GM19438 (cell line): Measurements from ENCODE around the gene IL1B.

Source experiments
- ATAC-seq: cut with Tn5 transposase; IDR thresholded peaks from one replicate; pipeline ENCODE4 v1.9.1; 2021; ENCODE audit warnings: low read depth; ENCODE audit not compliant: unreplicated experiment

The IL1B gene

DNA sequence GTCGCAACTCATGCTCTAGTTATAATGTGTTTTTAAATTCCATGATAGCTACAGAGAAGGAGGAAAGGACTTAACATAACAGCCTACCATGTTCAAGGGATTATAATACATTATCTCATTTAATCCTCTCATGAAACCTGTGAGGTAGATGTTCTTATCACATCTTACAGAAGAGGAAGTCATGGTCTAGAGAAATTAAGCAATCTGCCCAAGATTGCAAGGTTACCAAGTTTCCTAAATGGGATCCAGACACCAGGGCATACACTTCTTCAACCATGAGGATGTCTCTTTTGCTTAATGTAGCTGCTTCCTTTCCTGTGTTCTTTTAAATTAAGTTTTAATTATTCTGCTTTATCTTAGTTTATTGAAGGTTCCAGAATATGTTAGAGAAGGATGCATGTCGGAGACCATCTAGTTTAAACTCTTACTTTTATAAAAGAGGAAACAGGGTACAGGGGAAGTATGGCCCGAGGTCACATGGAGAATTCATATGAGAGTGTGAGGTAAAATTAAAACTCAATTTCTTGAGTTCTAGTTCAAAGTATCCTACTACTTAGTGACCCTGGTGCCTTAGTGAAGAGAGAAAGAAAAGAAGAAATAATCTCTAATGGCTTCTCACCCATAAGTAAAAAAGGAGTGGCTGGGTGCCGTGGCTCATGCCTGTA is 48.7 kb downstream of the IL1B start:
- ATAC-seq = no peak

DNA sequence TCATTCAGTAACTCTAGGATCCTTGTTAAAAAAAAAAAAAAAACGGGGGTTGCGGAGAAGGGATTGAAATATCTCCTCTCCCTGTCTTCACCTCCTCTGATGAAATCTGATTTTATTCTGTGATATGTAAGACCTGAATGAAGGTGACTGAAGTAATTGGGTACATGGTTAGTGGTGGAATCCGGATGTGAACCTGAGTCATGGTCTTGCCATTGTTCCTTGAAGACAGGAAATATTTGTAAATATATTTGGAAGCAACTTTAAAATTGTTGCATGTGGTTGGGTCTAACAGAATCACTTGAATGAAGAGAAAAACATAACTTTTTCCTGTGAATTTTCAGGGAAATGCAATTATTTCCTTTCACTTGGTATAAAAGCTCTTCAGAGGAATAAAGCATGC is 49.3 kb downstream of the IL1B start:
- no peak for ATAC-seq

DNA sequence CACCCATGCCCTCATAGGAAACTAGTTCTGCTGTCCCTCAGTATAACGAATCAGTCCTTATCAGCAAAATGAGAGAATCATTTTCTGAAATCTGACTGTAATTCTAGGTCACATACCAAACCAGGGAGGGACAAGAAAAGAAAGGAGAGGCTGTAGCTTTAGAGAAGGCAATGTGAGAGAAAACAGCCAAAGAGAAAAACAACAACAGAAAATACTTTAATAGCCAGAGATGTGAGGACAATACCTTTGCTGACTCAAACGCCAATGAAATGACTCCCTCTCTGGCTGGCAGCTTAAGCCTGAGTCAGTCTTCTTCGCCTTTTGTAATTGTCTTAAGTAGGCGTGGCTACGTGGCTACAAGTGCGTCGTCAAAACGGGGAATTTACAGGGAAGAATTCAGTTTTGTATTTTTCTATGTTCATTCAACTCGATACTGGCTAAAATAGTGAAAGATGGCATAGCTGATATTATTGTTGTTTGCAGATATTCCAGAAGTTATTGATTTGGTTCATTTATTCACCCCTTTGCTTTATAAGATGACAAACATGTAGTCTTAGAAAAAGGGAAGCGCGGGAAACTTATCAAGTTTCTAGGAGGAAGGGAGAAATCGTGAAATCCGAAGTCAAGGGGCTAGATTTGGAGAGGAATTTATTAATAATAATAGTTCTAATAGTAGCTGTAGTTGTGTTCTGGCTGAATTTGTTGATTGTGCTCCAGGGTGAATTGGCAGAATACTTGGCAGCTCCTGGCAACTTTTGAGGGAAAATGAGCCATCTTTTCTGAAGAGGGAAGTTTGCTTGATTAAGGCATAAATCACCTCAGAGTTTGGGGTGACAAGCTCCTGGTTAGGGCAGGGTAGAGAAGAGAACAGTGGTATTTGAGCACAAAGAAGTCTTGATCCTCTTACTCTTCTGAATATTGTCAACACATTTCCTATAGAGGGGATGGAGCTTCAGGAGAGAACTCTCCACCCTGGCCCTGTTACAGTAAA is 52.1 kb downstream of the IL1B start, which contains the start of gene IL1A:
Gene IL1A (minus strand): TSS at position 295 of the 991 bp plus-strand sequence. CDS start 723 bp downstream, outside the sequence.
- no peak for ATAC-seq

DNA sequence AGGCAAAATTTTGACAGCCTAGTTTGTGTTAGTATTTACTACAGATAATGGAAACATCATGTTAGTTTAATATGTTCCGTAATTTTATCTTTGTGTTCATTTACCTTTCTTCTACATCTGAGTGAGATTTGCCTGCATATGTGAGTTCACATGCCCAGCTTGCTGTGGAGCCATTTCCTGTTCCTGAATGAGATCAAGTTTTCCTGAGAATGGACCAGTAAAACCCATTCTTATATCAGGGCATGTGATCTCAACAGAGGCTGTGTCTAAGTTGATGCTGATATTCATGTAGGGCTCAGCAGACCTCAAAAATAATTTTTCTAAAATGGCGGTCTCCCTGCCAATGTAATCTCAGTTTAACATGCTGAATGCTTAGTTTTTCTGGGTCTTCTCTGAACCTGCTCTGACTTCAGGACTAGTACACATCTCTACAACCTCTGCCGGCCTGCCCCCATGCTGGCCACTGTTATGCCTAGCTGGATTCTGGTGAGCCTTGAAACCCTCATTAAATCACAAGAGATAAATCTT is 53.3 kb downstream of the IL1B start:
- ATAC-seq = no peak

- peak; percentile 92 for ATAC-seq
Measured at GRCh38 chr2:112782234-112782799, 54.3 kb downstream of the IL1B start.
